Measurements from ENCODE around the gene FOXA2. TPM values are rescaled to one million over a fixed set of nuclear protein-coding genes. Genes with fewer than 3 reads are reported as not detected.

Gene FOXA2
- 0.04 and 0.27 TPM in 2 replicates for total RNA-seq

- Histone ChIP-seq H3K4me3 (ENCODE audit: low read depth, low read length) (peak within 1 kb of the TSS; percentile 18), H3K27me3 (ENCODE audit: control insufficient read depth, insufficient read depth, low read length) (peaks cover 69% of the 10 kb centered on the region), H3K36me3 (ENCODE audit: control insufficient read depth, insufficient read depth, low read length) (no peaks in the 10 kb centered on the region)
- no peak for DNase-seq (ENCODE audit: low read depth)
- TF ChIP-seq CTCF (IDR thresholded peaks at IDR 0.05; ENCODE audit: insufficient read depth, low read length, poor library complexity, severe bottlenecking), result no peak
Measured at GRCh38 chr20:22584522-22584921, at the start of gene FOXA2. FOXA2 (minus strand) TSS chr20:22584572; CDS start chr20:22584278, 294 bp downstream.

DNA sequence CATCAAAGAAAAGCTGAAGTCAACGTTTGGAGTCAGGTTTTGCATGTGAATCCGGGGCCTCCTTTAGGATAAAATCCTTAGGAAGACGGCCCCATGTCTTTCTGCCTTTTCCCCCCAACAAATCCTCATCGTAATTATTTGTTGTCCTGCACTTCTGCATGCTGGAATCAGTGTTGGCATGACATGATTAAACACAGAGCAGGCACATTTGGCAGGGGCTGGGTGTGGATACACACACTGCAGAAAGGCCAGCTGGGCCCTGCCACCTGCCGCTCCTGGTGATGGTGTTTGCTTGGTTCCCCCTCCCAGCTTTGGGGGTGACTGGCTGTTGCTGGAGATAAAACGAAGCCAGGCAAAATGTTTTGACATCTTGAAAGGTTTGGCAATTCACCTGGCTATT, 46.3 kb upstream of the FOXA2 start:
- TF ChIP-seq CTCF (IDR thresholded peaks at IDR 0.05; ENCODE audit: insufficient read depth, low read length, poor library complexity, severe bottlenecking), result no peak
- Histone ChIP-seq H3K4me3 (ENCODE audit: low read depth, low read length) (no peak overlapping the region), H3K36me3 (ENCODE audit: control insufficient read depth, insufficient read depth, low read length) (no peaks in the 10 kb centered on the region), H3K27me3 (ENCODE audit: control insufficient read depth, insufficient read depth, low read length) (no peaks in the 10 kb centered on the region)
- no peak for DNase-seq (ENCODE audit: low read depth)

DNA sequence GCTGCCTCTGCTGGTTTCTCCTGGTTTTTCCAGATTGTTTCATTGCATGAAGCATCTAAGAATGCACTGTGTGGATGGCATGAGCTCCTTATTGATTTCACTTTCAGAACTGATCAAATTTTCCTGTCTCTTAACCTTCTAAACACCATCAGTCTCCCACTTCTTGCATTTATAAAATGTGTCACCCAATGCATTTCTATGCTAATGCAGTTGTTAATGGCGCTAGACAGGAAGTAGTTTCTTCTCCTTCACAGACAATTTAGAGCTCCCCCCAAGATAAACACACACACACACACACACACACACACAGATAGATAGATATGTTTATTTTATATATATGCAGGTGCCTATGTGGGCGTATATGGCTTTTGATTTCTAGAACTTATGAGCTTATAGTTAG, 45.6 kb upstream of the FOXA2 start:
- no peak overlapping the region for H3K4me3 ChIP-seq (ENCODE audit: low read depth, low read length)
- no peak for DNase-seq (ENCODE audit: low read depth)
- H3K27me3 ChIP-seq (ENCODE audit: control insufficient read depth, insufficient read depth, low read length), result no peaks in the 10 kb centered on the region
- no peaks in the 10 kb centered on the region for H3K36me3 ChIP-seq (ENCODE audit: control insufficient read depth, insufficient read depth, low read length)
- TF ChIP-seq CTCF (IDR thresholded peaks at IDR 0.05; ENCODE audit: insufficient read depth, low read length, poor library complexity, severe bottlenecking), result no peak

DNA sequence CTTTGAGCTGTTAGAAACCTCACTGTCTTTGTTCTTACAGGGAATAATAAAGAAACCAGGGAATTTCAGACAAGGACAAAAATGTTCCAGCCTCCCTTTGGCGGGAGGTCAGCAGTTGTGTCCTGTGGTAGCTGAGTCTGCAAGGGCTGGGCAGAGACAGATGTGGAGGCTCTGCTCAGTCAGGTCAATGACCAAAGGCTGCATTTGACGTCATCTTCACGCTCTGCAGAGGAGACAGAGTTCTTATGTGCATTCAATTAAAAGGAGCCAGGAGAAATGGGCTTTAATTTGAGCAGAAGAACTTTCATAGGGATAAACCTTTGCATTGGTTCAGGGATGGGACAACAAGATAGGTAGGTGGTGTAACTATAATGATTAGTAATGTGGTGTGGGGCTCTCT, 45.1 kb upstream of the FOXA2 start:
- no peaks in the 10 kb centered on the region for H3K27me3 ChIP-seq (ENCODE audit: control insufficient read depth, insufficient read depth, low read length)
- H3K36me3 ChIP-seq (ENCODE audit: control insufficient read depth, insufficient read depth, low read length), result no peaks in the 10 kb centered on the region
- TF ChIP-seq CTCF (IDR thresholded peaks at IDR 0.05; ENCODE audit: insufficient read depth, low read length, poor library complexity, severe bottlenecking), result no peak
- no peak overlapping the region for H3K4me3 ChIP-seq (ENCODE audit: low read depth, low read length)
- DNase-seq (ENCODE audit: low read depth), result no peak

DNA sequence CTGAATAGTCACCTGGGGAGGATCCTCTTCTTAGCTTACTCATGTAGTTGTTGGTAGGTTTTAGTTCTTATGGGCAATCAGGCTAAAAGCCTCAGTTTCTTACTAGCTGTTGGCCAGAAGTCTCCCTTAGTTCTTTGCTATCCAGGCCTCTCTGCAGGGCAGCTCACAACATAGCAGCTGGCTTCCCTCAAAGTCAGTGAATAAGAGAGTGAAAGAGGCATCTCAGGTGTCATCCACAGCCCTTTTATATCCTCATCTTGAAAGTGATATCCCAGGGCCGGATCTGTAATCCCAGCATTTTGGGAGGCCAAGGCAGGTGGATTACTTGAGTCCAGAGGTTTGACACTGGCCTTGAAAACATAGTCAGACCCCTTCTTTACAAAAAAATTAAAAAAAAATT, 42.1 kb upstream of the FOXA2 start:
- DNase-seq (ENCODE audit: low read depth), result no peak
- Histone ChIP-seq H3K27me3 (ENCODE audit: control insufficient read depth, insufficient read depth, low read length) (no peaks in the 10 kb centered on the region), H3K36me3 (ENCODE audit: control insufficient read depth, insufficient read depth, low read length) (no peaks in the 10 kb centered on the region), H3K4me3 (ENCODE audit: low read depth, low read length) (no peak overlapping the region)
- TF ChIP-seq CTCF (IDR thresholded peaks at IDR 0.05; ENCODE audit: insufficient read depth, low read length, poor library complexity, severe bottlenecking), result no peak

GRCh38 chr20:22623211-22623610, 38.8 kb upstream of the FOXA2 start:
- no peaks in the 10 kb centered on the region for H3K27me3 ChIP-seq (ENCODE audit: control insufficient read depth, insufficient read depth, low read length)
- no peak for DNase-seq (ENCODE audit: low read depth)
- TF ChIP-seq CTCF (IDR thresholded peaks at IDR 0.05; ENCODE audit: insufficient read depth, low read length, poor library complexity, severe bottlenecking), result no peak

More at GRCh38 chr20:22623211-22623610, 38.8 kb upstream of the FOXA2 start:
- H3K36me3 ChIP-seq (ENCODE audit: control insufficient read depth, insufficient read depth, low read length), result no peaks in the 10 kb centered on the region
- no peak overlapping the region for H3K4me3 ChIP-seq (ENCODE audit: low read depth, low read length)
